NCI-H1105 (cell line): Measurements from ENCODE around the gene AAR2.

Experiments
- DNase-seq: peaks from one replicate; lab custom pipeline; 2025; lab: John Stamatoyannopoulos, UW

AAR2 gene

GRCh38 chr20:36218380-36219064 is 17.8 kb upstream of the AAR2 start:
- DNase-seq, result no peak

GRCh38 chr20:36219671-36220220 is 16.5 kb upstream of the AAR2 start:
- DNase-seq, result no peak

GRCh38 chr20:36225666-36226065 is 10.6 kb upstream of the AAR2 start:
- DNase-seq, result no peak

- no peak for DNase-seq
Observed at GRCh38 chr20:36228770-36229169, 7.5 kb upstream of the AAR2 start.

- no peak for DNase-seq
Observed at GRCh38 chr20:36230019-36230418, 6.3 kb upstream of the AAR2 start.

GRCh38 chr20:36231331-36231730 is 4.9 kb upstream of the AAR2 start:
- no peak for DNase-seq

GRCh38 chr20:36234771-36235320 is 1.4 kb upstream of the AAR2 start:
- no peak for DNase-seq

- no peak for DNase-seq
Observed at GRCh38 chr20:36236786-36237121, 476 bp downstream of the AAR2 start.

- no peak for DNase-seq
Observed at GRCh38 chr20:36237477-36237876, 1.2 kb downstream of the AAR2 start.

GRCh38 chr20:36238153-36238552 is 1.9 kb downstream of the AAR2 start:
- DNase-seq, result no peak

GRCh38 chr20:36238760-36239159 is 2.5 kb downstream of the AAR2 start:
- DNase-seq, result no peak

- DNase-seq, result no peak
Observed at GRCh38 chr20:36240076-36240475, 3.8 kb downstream of the AAR2 start.

GRCh38 chr20:36241678-36242077 is 5.4 kb downstream of the AAR2 start:
- DNase-seq, result no peak

- no peak for DNase-seq
Observed at GRCh38 chr20:36243726-36244125, 7.4 kb downstream of the AAR2 start.

- DNase-seq, result no peak
Observed at GRCh38 chr20:36246401-36246800, 10.1 kb downstream of the AAR2 start.

GRCh38 chr20:36248836-36249235 is 12.6 kb downstream of the AAR2 start:
- no peak for DNase-seq

GRCh38 chr20:36249450-36249849 is 13.2 kb downstream of the AAR2 start:
- no peak for DNase-seq

- DNase-seq, result no peak
Observed at GRCh38 chr20:36251426-36251825, 15.1 kb downstream of the AAR2 start.

GRCh38 chr20:36252511-36252910 is 16.2 kb downstream of the AAR2 start:
- DNase-seq, result no peak

GRCh38 chr20:36253036-36253435 is 16.8 kb downstream of the AAR2 start:
- DNase-seq, result no peak

- DNase-seq, result no peak
Observed at GRCh38 chr20:36254076-36254475, 17.8 kb downstream of the AAR2 start.

- DNase-seq, result no peak
Observed at GRCh38 chr20:36255445-36255844, 19.2 kb downstream of the AAR2 start.

- no peak for DNase-seq
Observed at GRCh38 chr20:36259177-36260061, 23.1 kb downstream of the AAR2 start.
